Lower lobe of right lung (tissue), 2 donors: ENCODE results near the gene MPPED1. TPM values are rescaled to one million over a fixed set of nuclear protein-coding genes. Genes with fewer than 3 reads are reported as not detected.

Experiments used
- ATAC-seq, 2 donors: fragments of 200-7000 bp; cut with Tn5 transposase; one replicate each; pipeline ENCODE4 v1.9.1; 2020 to 2022; ENCODE audit warnings: mild to moderate bottlenecking in 2 of 2, moderate library complexity in 2 of 2
- DNase-seq: peaks from one replicate; pipeline ENCODE4 v3.0.0-alpha.2; 2020
- H3K27ac ChIP-seq: fragments of 200-600 bp; one replicate; pipeline ENCODE4 v1.8.0; 2022
- H3K27me3 ChIP-seq: fragments of 200-600 bp; one replicate; pipeline ENCODE4 v1.8.0; 2022; ENCODE audit warnings: low read depth
- H3K36me3 ChIP-seq: fragments of 200-600 bp; one replicate; pipeline ENCODE4 v1.8.0; 2022; ENCODE audit warnings: mild to moderate bottlenecking
- H3K4me1 ChIP-seq: fragments of 200-600 bp; one replicate; pipeline ENCODE4 v1.8.0; 2022
- H3K4me3 ChIP-seq: fragments of 200-600 bp; one replicate; pipeline ENCODE4 v1.8.0; 2022; ENCODE audit warnings: mild to moderate bottlenecking
- H3K9me3 ChIP-seq: fragments of 200-600 bp; one replicate; pipeline ENCODE4 v1.8.0; 2022
- CTCF ChIP-seq: fragments of 200-600 bp; IDR thresholded peaks from one replicate; pipeline ENCODE4 v1.8.0; 2022; ENCODE audit warnings: antibody characterized with exemption, mild to moderate bottlenecking
- intact Hi-C: fragments of 100-400 bp; cut with DNase I; formaldehyde crosslinking; loops from one replicate; pipeline ENCODE4 v1.11.0; 2022
- total RNA-seq: library from RNA; stranded (reverse); fragmentation: NEBNext Ultra II Directional; extraction: Animal tissue kit (Norgen Biotek cat#: 25700); gene quantifications from one replicate; pipeline ENCODE4 v1.2.1, GENCODE V29; 2021
- donor health status: DM: no; HTN: yes; CAD: no; lungs with severe emphysema.

Gene MPPED1
- total RNA-seq, 1 donor from 2014 or later = not detected

- H3K27me3 ChIP-seq = peaks cover 43% of the 10 kb centered on the region
- intact Hi-C loops = no loop called here
- no peak for TF ChIP-seq CTCF
- DNase-seq (no peak), ATAC-seq (no peak)
- H3K36me3 ChIP-seq = no peaks in the 10 kb centered on the region
- no peak overlapping the region for H3K4me3 ChIP-seq
- H3K9me3 ChIP-seq = no peaks in the 10 kb centered on the region
- H3K4me1 ChIP-seq = no peaks in the 10 kb centered on the region
- no peak overlapping the region for H3K27ac ChIP-seq
Measured at GRCh38 chr22:43419371-43420080, 7.7 kb downstream of the MPPED1 start.

- Histone ChIP-seq H3K9me3 (no peaks in the 10 kb centered on the region), H3K27me3 (peaks cover 38% of the 10 kb centered on the region), H3K36me3 (no peaks in the 10 kb centered on the region), H3K27ac (no peak overlapping the region), H3K4me1 (no peaks in the 10 kb centered on the region), H3K4me3 (no peak overlapping the region)
- intact Hi-C loops = no loop called here
- no peak for TF ChIP-seq CTCF
- ATAC-seq = no peak
- DNase-seq = peak; percentile 40
Measured at GRCh38 chr22:43421046-43421665, 9.3 kb downstream of the MPPED1 start.

GRCh38 chr22:43421914-43422615, 10.3 kb downstream of the MPPED1 start:
- Histone ChIP-seq H3K36me3 (no peaks in the 10 kb centered on the region), H3K27ac (no peak overlapping the region), H3K9me3 (no peaks in the 10 kb centered on the region), H3K4me1 (no peaks in the 10 kb centered on the region), H3K27me3 (peaks cover 45% of the 10 kb centered on the region), H3K4me3 (no peak overlapping the region)
- ATAC-seq (no peak), DNase-seq (peak; percentile 27)
- intact Hi-C loops = no loop called here
- no peak for TF ChIP-seq CTCF

- Histone ChIP-seq H3K27me3 (peaks cover 54% of the 10 kb centered on the region), H3K9me3 (no peaks in the 10 kb centered on the region), H3K36me3 (no peaks in the 10 kb centered on the region), H3K4me3 (no peak overlapping the region), H3K4me1 (no peaks in the 10 kb centered on the region), H3K27ac (no peak overlapping the region)
- intact Hi-C loops = no loop called here
- DNase-seq (peak; percentile 24), ATAC-seq (no peak)
- TF ChIP-seq CTCF = no peak
Measured at GRCh38 chr22:43423046-43423445, 11.2 kb downstream of the MPPED1 start.

GRCh38 chr22:43424201-43424600, 12.4 kb downstream of the MPPED1 start:
- Histone ChIP-seq H3K4me3 (no peak overlapping the region), H3K27me3 (peaks cover 65% of the 10 kb centered on the region), H3K36me3 (no peaks in the 10 kb centered on the region), H3K9me3 (no peaks in the 10 kb centered on the region), H3K4me1 (no peaks in the 10 kb centered on the region), H3K27ac (no peak overlapping the region)
- TF ChIP-seq CTCF = no peak
- ATAC-seq (no peak), DNase-seq (peak; percentile 6)
- intact Hi-C loops = no loop called here
